ENCODE data around the gene ALG2.

Gene ALG2, protein sequence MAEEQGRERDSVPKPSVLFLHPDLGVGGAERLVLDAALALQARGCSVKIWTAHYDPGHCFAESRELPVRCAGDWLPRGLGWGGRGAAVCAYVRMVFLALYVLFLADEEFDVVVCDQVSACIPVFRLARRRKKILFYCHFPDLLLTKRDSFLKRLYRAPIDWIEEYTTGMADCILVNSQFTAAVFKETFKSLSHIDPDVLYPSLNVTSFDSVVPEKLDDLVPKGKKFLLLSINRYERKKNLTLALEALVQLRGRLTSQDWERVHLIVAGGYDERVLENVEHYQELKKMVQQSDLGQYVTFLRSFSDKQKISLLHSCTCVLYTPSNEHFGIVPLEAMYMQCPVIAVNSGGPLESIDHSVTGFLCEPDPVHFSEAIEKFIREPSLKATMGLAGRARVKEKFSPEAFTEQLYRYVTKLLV

DNA sequence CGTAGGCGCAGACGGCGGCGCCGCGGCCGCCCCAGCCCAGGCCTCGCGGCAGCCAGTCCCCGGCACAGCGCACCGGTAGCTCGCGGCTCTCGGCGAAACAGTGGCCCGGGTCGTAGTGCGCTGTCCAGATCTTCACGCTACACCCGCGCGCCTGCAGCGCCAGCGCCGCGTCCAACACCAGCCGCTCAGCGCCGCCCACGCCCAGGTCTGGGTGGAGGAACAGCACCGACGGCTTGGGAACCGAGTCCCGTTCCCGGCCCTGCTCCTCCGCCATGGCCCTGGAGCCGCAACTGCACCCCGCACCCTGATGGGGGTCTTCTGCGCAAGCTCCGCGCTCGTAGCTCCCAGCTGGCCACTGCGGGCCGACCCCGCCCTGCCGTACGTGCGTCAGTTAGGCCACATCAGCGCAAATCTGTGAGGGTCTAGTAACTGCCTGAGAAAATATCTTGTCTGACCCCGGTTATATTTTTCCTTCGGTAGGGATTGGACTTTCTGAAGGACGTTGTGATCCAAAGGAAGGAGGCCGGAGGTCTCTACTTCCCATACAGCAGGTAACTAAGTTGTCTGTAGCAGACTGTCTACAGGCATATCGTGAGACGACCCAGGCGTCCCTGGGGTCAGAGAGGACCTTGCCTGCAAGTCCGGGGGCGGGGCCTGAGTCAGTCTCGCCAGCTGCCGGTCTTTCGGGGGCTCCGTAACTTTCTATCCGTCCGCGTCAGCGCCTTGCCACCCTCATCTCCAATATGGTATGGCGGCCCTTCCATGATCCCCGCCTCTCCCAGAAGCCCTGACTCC is at the start of gene ALG2, which contains the start of gene SEC61B:
Gene ALG2, minus strand, starts transcription at position 322 of the 795 bp plus-strand sequence. Its CDS starts 48 bp downstream, at position 274.
Gene SEC61B, plus strand, starts transcription at position 662 of the 795 bp plus-strand sequence. Its CDS starts 82 bp downstream, at position 744.
- peak; percentile 96 for DNase-seq (ENCODE audit: low read depth)
- H3K4me3 ChIP-seq (ENCODE audit: low read length) = peak within 1 kb of the TSS; percentile 99
- TF ChIP-seq, protein P1, sequence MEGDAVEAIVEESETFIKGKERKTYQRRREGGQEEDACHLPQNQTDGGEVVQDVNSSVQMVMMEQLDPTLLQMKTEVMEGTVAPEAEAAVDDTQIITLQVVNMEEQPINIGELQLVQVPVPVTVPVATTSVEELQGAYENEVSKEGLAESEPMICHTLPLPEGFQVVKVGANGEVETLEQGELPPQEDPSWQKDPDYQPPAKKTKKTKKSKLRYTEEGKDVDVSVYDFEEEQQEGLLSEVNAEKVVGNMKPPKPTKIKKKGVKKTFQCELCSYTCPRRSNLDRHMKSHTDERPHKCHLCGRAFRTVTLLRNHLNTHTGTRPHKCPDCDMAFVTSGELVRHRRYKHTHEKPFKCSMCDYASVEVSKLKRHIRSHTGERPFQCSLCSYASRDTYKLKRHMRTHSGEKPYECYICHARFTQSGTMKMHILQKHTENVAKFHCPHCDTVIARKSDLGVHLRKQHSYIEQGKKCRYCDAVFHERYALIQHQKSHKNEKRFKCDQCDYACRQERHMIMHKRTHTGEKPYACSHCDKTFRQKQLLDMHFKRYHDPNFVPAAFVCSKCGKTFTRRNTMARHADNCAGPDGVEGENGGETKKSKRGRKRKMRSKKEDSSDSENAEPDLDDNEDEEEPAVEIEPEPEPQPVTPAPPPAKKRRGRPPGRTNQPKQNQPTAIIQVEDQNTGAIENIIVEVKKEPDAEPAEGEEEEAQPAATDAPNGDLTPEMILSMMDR (IDR thresholded peaks at IDR 0.05; ENCODE audit: insufficient read depth, low read depth, low read length, missing control alignments) = no peak

DNA sequence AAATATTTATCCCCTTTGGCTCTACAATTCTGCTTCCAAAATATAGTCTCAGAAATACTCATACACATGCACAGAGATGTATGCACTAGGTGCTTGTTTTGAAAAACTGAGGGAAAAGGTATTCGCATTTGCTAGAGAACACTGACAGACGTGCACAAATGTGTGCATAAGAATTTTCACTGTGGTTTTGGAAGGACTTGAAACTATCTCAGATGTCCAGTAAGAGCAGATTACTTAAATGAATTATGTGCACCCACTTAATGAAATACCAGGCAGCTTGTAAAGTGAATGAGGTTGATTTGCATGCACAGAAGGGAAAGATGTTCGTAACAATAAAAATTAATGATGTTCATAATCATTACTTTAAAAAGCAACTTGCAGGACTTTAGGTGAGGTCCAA is 48.7 kb upstream of the ALG2 start:
- TF ChIP-seq, protein P1 (IDR thresholded peaks at IDR 0.05; ENCODE audit: insufficient read depth, low read depth, low read length, missing control alignments) = no peak
- DNase-seq (ENCODE audit: low read depth) = no peak
- no peak overlapping the region for H3K4me3 ChIP-seq (ENCODE audit: low read length)

DNA sequence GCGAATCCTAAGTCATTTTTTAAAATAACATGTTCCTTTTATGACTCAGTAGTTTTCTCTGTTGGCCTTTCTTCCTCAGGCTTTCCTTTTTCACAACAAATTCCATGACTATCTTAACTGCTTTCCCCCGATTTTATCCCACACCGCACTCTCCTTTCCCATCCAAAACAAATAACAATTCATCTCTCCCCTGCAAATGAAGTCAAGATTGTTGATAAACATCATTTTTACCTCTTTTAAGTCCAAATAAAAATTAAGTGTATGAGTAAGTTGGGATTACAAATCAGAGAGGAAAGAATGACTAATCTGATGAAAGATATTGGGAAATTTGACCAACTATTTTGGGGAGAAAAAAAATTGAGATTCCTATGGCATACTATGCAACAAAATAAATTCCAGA is 47.7 kb upstream of the ALG2 start:
- TF ChIP-seq, protein P1 (IDR thresholded peaks at IDR 0.05; ENCODE audit: insufficient read depth, low read depth, low read length, missing control alignments) = no peak
- no peak overlapping the region for H3K4me3 ChIP-seq (ENCODE audit: low read length)
- DNase-seq (ENCODE audit: low read depth) = peak; percentile 4

DNA sequence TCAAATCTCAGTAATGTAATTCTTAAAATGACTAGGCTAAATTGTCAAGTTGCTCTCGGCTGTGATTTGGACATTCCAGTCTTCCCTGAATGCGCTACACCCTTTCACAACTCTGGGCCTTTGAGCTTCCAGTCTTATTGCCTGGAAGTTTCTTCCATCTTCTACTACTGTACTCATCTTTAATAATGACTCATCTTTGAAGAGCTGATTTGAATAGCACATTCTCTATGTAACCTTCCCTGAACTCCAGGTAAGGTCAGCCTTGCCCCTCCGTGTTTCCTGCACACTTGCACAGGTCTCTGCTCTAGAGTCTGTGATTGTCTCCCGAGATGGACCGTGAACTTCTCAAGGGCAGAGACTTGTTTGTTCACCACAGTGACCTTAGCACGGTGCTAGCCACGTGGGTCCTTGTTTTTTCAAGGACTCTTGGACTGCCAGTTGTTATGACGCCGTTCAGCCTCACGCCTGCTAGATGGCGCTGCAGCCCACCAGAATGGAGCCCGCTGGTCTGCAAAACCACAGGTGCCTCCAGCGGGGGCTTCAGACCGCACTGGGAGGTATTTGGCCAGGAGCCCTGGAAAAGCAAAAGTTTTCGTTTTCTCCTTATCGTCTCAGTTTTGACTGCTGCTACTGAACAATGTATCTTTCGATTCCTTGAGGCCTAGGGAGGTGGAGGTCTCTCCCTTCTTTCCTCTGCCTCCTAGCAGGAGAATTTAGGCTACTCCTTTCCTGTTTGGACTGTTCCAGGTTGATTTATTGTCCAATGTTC is 44.7 kb upstream of the ALG2 start:
- no peak overlapping the region for H3K4me3 ChIP-seq (ENCODE audit: low read length)
- peak; percentile 69 for DNase-seq (ENCODE audit: low read depth)
- TF ChIP-seq, protein P1 (IDR thresholded peaks at IDR 0.05; ENCODE audit: insufficient read depth, low read depth, low read length, missing control alignments) = peak; percentile 87

DNA sequence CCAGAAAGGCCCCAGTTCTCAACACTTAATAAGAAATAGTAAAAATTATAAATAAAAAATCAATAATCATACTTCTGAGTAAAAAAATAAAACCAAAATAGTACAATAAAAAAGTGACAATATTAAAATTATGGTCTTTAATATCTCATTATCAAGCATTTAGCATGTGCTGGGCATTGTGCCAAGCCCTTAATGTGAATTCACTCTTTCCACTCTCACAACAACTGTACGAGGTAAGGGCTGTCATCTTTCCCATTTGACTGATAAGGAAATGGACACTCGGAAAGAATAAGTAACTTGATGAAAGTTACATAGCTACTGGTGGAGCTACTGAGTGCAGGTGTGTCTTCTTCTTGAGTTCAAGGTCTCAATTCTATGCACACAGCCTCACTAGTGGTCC is 43.9 kb upstream of the ALG2 start:
- no peak overlapping the region for H3K4me3 ChIP-seq (ENCODE audit: low read length)
- TF ChIP-seq, protein P1 (IDR thresholded peaks at IDR 0.05; ENCODE audit: insufficient read depth, low read depth, low read length, missing control alignments) = no peak
- DNase-seq (ENCODE audit: low read depth) = no peak

DNA sequence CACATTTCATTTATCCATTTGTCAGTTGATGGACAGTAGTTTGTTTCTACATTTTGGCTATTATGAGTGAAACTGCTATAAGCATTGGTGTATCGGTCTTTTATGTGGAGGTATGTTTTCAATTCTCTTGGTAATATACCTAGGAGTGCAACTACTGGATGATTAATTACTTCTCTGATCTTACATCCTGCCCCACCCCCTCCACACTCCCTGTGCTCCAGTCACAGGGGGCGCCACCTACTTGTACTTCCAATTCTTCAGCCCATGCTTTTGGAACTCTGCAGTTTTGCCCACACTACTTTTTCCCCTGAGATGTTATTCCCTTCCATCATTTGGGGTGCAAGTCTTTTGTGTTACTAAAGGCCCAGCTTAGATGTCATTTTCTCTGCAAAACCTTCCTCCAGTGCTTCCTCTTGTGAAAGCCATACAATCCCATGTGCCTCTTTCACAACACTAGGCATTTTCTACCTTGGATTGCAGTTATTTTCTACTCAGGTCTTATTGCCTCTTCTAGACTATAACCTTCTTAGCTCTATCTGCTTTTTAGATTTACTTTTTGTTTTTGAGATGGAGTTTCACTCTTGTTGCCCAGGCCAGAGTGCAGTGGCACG is 42.4 kb upstream of the ALG2 start:
- TF ChIP-seq, protein P1 (IDR thresholded peaks at IDR 0.05; ENCODE audit: insufficient read depth, low read depth, low read length, missing control alignments) = peak; percentile 39
- peak; percentile 62 for DNase-seq (ENCODE audit: low read depth)
- H3K4me3 ChIP-seq (ENCODE audit: low read length) = no peak overlapping the region

Measured in epithelial cell of esophagus (primary cell).